ENCODE measurements around the gene MT1G. TPM values are rescaled to one million over a fixed set of nuclear protein-coding genes. Genes with fewer than 3 reads are reported as not detected.

MT1G gene
- total and polyA plus RNA-seq, 8 donors = 1.0 to 22.1 (median 2.4) TPM

DNA sequence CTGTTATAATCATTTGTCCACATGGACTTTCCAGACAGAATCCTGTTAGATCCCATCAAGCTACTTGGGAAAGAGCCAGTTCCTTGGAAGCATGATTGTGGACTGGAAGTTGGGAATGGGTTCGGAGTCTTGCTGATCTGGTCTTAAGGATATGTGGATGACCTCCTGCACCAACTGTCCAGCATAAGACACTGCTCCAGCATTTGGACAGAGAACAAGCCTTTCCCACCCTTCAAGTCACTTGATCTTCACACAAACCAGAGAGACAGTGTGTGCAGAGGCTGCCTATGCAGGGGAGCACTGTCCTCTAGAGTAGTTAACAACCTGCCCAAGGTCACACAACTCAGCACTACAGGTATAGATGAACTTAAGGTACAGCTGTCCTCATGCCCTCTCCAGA lies 22.0 kb downstream of the MT1G start:
- Histone ChIP-seq H3K4me3 (no peak overlapping the region), H3K36me3 (no peaks in the 10 kb centered on the region), H3K9me3 (no peaks in the 10 kb centered on the region), H3K27ac (no peak overlapping the region), H3K27me3 (peaks cover 17 to 84% of the 10 kb centered on the region in 2 donors), H3K4me1 (peaks cover 0 to 17% of the 10 kb centered on the region in 2 donors)
- ATAC-seq = no peak
- no peak for TF ChIP-seq CTCF (IDR thresholded peaks at IDR 0.05)
- no peak for DNase-seq
- intact Hi-C loops (cut with DNase I) = no loop called here

DNA sequence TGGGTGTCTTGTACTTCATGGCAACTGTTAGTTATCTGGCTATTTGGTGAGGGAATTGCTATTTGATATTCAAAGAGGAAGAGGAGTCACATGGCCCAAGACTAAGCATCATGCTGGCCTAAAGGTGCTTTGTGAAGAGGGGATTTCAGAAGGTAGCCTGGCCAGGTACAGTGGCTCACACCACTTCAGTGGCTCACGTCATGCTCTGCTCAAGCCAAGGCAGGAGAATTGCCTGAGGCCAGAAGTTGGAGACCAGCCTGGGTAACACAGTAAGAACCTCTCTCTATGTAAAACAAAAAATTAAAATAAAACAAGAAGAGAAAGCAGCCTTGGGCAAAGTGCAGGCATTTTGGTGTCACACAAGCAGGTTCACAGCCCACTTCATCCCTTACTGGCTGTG lies 22.6 kb downstream of the MT1G start:
- peaks cover 17 to 89% of the 10 kb centered on the region in 2 donors for H3K27me3 ChIP-seq
- TF ChIP-seq CTCF (IDR thresholded peaks at IDR 0.05) = no peak
- intact Hi-C loops (cut with DNase I) = no loop called here
- H3K36me3 ChIP-seq = no peaks in the 10 kb centered on the region
- no peaks in the 10 kb centered on the region for H3K9me3 ChIP-seq
- ATAC-seq = no peak
- no peak for DNase-seq
- peaks cover 0 to 17% of the 10 kb centered on the region in 2 donors for H3K4me1 ChIP-seq
- H3K4me3 ChIP-seq = no peak overlapping the region
- no peak overlapping the region for H3K27ac ChIP-seq

- no peaks in the 10 kb centered on the region for H3K9me3 ChIP-seq
- no peak overlapping the region for H3K27ac ChIP-seq
- intact Hi-C loops (cut with DNase I) = no loop called here
- peaks cover 0 to 17% of the 10 kb centered on the region in 2 donors for H3K4me1 ChIP-seq
- no peak for ATAC-seq
- TF ChIP-seq CTCF (IDR thresholded peaks at IDR 0.05) = no peak
- H3K27me3 ChIP-seq = peaks cover 17 to 93% of the 10 kb centered on the region in 2 donors
- H3K36me3 ChIP-seq = no peaks in the 10 kb centered on the region
- no peak for DNase-seq
- H3K4me3 ChIP-seq = peak overlapping the region in 1 of 2 donors; percentile 29
Measured at GRCh38 chr16:56643833-56644232, 24.0 kb downstream of the MT1G start.

DNA sequence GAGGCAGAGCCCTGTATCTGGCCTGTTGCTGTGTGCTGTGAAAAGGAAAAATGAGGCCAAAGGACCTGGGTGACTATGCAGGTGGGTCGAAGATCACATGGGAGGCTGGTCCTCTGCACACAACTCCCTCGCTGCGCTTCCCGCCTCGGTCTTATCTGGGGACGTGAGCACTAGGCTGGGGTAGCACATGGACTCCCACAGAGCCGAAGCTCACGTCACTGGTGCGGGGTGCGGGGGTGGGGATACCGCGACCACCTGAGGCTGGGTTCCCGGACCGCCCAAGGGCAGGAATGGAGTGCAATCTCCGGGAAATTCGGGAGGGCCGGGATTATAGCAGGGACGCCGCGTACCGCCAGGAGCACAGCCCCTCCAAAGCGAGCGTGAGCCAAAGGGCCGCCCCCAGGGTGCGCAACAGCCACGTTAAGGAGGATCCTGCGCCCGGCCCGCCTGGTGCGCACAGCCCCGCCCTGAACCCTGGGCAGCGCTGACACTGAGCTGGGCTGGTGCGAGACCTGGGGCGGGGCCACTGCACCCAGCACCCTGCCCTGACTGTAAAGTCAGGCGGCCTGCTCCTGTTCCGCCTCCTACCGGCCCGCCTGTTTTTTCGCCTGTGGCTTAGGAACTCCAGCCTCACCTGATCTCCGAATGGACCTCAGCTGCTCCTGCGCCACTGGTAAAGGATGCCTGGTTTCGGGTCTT lies 24.6 kb downstream of the MT1G start:
- TF ChIP-seq CTCF (IDR thresholded peaks at IDR 0.05) = peak in 1 of 2 donors; percentile 11
- intact Hi-C loops (cut with DNase I) = no loop called here
- H3K27ac ChIP-seq = no peak overlapping the region

GRCh38 chr16:56641166-56641565 lies 26.7 kb downstream of the MT1G start:
- intact Hi-C loops (cut with DNase I) = no loop called here
- ATAC-seq = no peak

More for the DNA sequence above, 24.6 kb downstream of the MT1G start:
- Histone ChIP-seq H3K9me3 (no peaks in the 10 kb centered on the region), H3K4me1 (peaks cover 0 to 23% of the 10 kb centered on the region in 2 donors), H3K36me3 (no peaks in the 10 kb centered on the region), H3K27me3 (peaks cover 20 to 93% of the 10 kb centered on the region in 2 donors), H3K4me3 (peak overlapping the region in 1 of 2 donors; percentile 29)
- DNase-seq (peak in 2 of 4 donors; percentile 82 to 93), ATAC-seq (peak; percentile 99)

More at GRCh38 chr16:56641166-56641565, 26.7 kb downstream of the MT1G start:
- Histone ChIP-seq H3K4me1 (peaks cover 0 to 29% of the 10 kb centered on the region in 2 donors), H3K27ac (no peak overlapping the region), H3K9me3 (no peaks in the 10 kb centered on the region), H3K4me3 (no peak overlapping the region), H3K27me3 (peaks cover 27 to 93% of the 10 kb centered on the region in 2 donors), H3K36me3 (no peaks in the 10 kb centered on the region)
- DNase-seq = no peak
- no peak for TF ChIP-seq CTCF (IDR thresholded peaks at IDR 0.05)
